HG02870 (cell line): Measurements from ENCODE around the gene KCNG1.

Experiments
- ATAC-seq: cut with Tn5 transposase; IDR thresholded peaks from one replicate; pipeline ENCODE4 v1.9.1; 2021; ENCODE audit warnings: mild to moderate bottlenecking, moderate library complexity; ENCODE audit not compliant: unreplicated experiment

Gene KCNG1

DNA sequence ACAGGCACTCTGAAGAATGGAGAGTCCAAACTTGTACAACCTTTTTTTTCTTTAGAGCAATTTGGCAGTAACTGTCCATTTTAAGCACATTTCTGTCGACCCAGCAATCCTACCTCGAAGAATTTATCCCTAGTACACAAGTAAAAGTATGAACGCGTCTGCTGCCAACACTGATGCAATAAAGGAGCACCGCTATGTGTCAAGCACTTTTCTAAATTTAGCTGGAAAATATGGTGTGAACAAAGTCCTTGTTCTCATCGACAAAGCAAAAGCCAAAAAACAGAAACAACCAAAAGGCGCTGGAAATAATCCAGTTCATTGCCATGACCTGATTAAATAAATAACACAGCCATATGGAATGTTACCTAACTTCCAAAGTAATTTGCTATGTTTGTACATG, 65.6 kb downstream of the KCNG1 start:
- no peak for ATAC-seq

DNA sequence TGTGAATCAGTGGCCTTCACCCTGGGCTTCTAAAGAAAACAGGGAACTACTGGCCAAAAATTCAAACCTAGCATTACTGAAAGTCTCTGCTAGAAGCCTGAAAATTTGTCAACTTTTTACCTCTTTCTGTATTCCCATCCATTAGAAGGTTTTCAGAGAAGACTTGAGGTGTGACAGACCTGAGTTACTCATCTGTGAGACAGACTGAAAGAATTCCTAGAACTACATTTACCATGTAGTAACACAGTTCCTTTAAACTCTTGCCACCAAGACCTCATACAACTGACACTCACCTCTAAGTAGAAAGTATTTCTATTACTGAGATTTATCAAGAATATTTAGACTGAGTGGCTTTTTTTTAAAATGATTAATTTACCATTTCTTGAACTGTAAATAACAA, 69.1 kb downstream of the KCNG1 start:
- no peak for ATAC-seq
